NCI-H2196 treated with DMSO at 0.1 percent for 48 hours (cell line): ENCODE measurements around the gene COL16A1.
A peak's percentile ranks its signal among the peaks of the same experiment; 100 is the strongest.

Source experiments
- DNase-seq: peaks from one replicate; lab custom pipeline; 2025; ENCODE audit not compliant: unreplicated experiment; lab: John Stamatoyannopoulos, UW

The COL16A1 gene

DNA sequence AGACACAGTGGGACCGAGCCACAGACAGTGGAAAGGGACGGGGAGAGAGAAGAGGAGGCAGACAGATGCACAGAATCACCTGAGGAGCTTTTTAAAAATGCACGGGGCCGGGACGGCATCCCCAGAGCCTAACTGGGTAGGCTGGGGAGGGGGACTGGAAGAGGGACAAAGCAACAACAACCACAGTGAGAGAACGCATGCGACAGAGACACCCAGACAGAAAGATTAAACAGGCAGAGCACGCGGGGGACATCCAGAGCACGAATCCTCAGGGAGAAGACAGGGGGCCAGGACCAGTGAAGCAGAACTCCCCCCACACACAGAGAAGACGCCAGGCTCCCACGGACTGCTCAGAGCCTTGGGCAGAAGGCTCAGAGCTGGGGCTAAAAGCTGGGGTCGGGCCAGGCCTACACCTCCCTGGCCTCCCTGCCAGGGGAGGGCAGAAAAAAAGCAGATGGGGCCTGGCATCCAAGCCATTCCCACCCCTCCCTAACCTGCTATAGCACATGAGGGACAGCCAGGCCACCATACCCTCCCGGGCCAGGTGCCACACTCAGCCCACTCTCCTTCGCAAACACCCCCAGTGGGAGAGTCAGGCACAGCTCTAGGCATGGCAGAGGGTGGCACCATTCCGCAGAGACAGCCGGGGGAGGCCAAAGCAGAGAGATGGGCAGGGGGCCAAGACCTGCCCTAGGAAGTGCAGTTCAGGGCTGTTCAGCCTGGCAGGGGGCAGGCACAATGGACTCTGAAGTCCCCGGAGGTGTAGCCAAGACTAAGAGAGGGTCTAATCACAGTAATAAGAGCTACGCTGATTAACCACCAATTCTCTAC is 29.8 kb upstream of the COL16A1 start:
- no peak for DNase-seq

GRCh38 chr1:31732751-31733289 is 29.0 kb upstream of the COL16A1 start:
- DNase-seq: no peak

GRCh38 chr1:31732343-31732742 is 28.5 kb upstream of the COL16A1 start:
- no peak for DNase-seq

GRCh38 chr1:31731049-31731565 is 27.3 kb upstream of the COL16A1 start:
- no peak for DNase-seq

DNA sequence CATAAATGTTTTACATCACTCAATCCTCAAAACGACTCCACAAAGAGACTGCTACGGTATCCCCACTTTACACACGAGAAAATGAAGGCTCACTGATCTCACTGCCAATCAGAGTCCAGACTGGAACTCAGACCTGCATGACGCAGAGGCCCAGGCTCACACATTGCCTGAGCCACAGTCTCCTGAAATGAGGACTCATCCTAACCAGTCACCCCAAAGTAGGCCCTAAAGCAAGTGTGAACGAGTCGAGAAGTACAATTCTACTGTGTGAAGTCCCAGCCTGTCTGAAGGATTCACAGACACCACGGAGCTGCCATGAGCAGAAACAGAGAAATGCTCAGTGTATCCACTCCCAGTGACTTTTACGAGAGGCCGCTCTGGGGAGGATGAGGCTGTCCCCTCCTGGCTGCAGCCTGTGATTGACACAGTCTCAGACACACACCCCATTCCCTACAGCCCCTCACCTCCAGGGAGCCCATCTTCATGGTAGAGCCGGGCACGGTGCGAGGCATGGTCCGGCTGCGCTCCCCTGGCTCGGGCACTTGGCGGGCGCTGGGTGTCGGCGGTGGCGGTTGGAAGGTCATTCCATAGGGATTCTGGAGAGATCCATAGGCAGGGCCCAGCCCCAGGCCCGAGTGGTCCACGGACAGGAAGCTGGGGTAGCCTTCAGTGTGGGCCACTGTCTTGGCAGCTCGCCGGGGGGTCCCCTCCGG is 26.7 kb upstream of the COL16A1 start:
- no peak for DNase-seq

GRCh38 chr1:31727849-31728248 is 24.0 kb upstream of the COL16A1 start:
- DNase-seq: no peak

- DNase-seq: no peak
These were observed 23.4 kb upstream of the COL16A1 start for GRCh38 chr1:31727195-31727594.

- no peak for DNase-seq
These were observed 22.9 kb upstream of the COL16A1 start for GRCh38 chr1:31726715-31727114.

DNA sequence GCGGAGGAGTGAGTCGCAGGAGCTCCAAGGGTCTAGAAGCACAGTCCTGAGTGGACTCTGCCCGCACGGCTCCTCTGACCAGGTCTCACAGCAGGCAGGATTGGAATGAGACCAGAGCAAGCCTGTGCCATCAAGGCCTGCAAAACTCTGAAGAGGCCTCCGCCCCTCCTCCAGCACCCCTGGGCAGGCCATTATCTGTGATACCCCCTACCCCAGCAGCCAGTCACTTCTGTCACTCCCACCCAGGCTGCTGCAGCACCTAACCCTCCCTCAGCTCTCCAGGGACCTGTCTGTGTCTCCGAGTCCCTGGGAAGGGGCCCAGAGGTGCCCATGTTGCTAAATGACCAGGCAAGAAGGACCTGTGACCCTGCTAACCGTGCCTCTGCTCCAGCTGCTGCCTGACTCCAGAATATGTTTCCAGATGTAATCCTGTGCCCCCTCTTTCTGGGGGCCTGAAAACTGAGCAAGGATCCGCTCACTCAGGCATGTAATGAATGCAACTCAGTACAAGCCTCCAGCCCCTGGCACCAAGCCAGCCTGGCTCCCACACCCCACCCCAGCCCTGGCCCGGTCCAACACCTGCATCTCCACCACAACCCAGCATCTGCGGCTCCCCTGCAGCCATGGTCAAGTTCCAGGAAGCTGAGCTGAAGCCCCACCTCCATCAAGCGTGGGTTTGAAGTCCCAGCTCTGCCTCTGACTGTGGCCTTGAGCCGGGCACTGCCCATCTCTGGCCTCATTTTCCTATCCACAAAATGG is 22.1 kb upstream of the COL16A1 start:
- DNase-seq: peak; percentile 50

DNA sequence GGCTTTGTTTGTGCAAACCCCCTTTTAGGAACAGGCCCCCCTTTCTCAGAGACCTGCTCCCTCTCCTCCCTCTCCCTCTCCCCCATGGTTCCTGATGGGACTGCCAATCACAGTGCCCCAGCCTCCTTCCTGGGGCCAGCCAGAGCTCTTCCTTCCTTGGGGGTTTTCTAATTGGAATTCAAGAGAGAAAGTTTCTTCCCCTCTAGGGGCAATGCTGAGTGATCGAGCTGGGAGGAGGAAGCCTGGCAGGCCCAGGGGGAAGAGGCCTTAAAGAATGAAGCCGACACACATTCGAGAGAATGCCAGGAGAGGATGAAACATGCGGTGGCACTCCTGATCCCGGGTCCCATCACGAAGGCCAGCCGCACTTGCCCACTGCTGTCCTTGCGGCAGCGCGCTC is 21.3 kb upstream of the COL16A1 start:
- DNase-seq: no peak

GRCh38 chr1:31723828-31724359 is 20.1 kb upstream of the COL16A1 start:
- DNase-seq: no peak

GRCh38 chr1:31718327-31718897 is 14.6 kb upstream of the COL16A1 start:
- no peak for DNase-seq

DNA sequence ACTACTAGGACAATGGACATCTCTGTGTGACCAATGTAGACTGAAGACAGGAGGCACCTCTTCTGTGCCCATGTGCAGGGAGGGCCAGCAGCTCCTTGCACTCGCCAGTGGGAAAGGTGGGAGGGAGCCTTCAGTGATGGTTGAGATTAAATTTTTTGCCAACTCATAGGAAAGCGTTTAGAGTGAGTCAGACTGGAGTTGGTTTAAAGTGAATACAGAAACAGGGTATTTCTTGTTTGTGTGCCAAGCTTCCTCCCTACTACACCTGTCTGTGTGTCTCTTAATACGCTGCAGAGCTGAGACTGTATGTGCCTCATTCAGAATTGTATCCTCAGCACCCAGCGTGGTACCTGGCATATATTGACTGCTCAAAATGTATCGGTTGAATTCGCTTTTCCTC is 13.5 kb upstream of the COL16A1 start:
- DNase-seq: no peak

- no peak for DNase-seq
These were observed 12.0 kb upstream of the COL16A1 start for GRCh38 chr1:31715873-31716220.

GRCh38 chr1:31715087-31715872 is 11.5 kb upstream of the COL16A1 start:
- no peak for DNase-seq

GRCh38 chr1:31714442-31715086 is 10.7 kb upstream of the COL16A1 start:
- no peak for DNase-seq

- no peak for DNase-seq
These were observed 8.8 kb upstream of the COL16A1 start for GRCh38 chr1:31712630-31713029.

- DNase-seq: no peak
These were observed 8.3 kb upstream of the COL16A1 start for GRCh38 chr1:31712068-31712467.

DNA sequence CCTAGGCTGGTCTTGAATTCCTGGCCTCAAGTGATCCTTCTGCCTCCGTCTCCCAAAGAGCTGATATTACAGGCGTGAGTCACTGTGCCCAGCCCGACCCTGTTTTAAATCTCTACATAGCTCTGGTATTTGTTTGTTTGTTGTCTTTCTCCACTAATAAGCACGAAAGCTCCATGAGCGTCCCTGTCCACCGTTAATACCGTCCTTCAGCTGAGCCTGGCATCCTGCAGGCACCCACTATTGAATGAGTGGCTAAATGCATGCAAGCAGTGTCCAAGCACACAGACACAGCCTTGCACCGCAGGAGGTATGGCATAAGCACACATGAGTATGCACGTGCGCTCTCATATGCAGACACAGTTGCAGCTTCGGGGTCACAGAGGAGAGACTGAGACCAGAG is 4.5 kb upstream of the COL16A1 start:
- DNase-seq: no peak
